Natural killer cell (primary cell): Measurements from ENCODE around the gene NUDCD3. TPM values are rescaled to one million over a fixed set of nuclear protein-coding genes. Genes with fewer than 3 reads are reported as not detected.
A peak's percentile ranks its signal among the peaks of the same experiment; 100 is the strongest.

Source experiments
- ATAC-seq, 3 donors: fragments of 150-1000 bp in 2 of 3; fragments of 200-7000 bp in 1 of 3; cut with Tn5 transposase; 1 replicate in 1 of 3; 2 replicates in 2 of 3; pipeline ENCODE4 v1.10.0; 2021; ENCODE audit warnings: mild to moderate bottlenecking in 2 of 3, moderate library complexity in 2 of 3
- DNase-seq, 2 donors: peaks; one replicate each; pipeline versions ENCODE4 v3.0.0 to v3.0.0-alpha.2; 2013 to 2021; ENCODE audit warnings: mixed read lengths in 1 of 2
- H3K27ac ChIP-seq: one replicate; pipeline ENCODE4 v1.5.1; 2013; ENCODE audit warnings: mild to moderate bottlenecking, low read length
- H3K27me3 ChIP-seq: one replicate; pipeline ENCODE4 v1.6.1; 2013; ENCODE audit warnings: low read length; ENCODE audit not compliant: control insufficient read depth, insufficient read depth
- H3K36me3 ChIP-seq: one replicate; pipeline ENCODE4 v1.6.1; 2013; ENCODE audit warnings: low read length; ENCODE audit not compliant: control insufficient read depth, insufficient read depth
- H3K4me1 ChIP-seq: one replicate; pipeline ENCODE4 v1.6.1; 2013; ENCODE audit warnings: low read length; ENCODE audit not compliant: control insufficient read depth, insufficient read depth
- H3K4me3 ChIP-seq: one replicate; pipeline ENCODE4 v1.5.1; 2013; ENCODE audit warnings: low read length
- H3K9me3 ChIP-seq: one replicate; pipeline ENCODE4 v1.6.1; 2013; ENCODE audit warnings: low read length; ENCODE audit not compliant: control insufficient read depth, insufficient read depth
- H3K27ac Mint-ChIP-seq, 2 donors: one replicate each; pipeline ENCODE4 v1.8.0; 2022; ENCODE audit warnings: mild to moderate bottlenecking in 2 of 2, mixed read lengths in 2 of 2, moderate library complexity in 1 of 2
- H3K27me3 Mint-ChIP-seq, 2 donors: one replicate each; pipeline ENCODE4 v1.8.0; 2022; ENCODE audit warnings: low read depth in 2 of 2, mixed read lengths in 2 of 2
- H3K36me3 Mint-ChIP-seq: one replicate; pipeline ENCODE4 v1.8.0; 2022; ENCODE audit warnings: mixed read lengths
- H3K4me1 Mint-ChIP-seq, 2 donors: one replicate each; pipeline ENCODE4 v1.8.0; 2022; ENCODE audit warnings: mixed read lengths in 2 of 2
- H3K4me3 Mint-ChIP-seq: one replicate; pipeline ENCODE4 v1.8.0; 2022; ENCODE audit warnings: mild to moderate bottlenecking, moderate library complexity, mixed read lengths
- H3K9me3 Mint-ChIP-seq, 2 donors: one replicate each; pipeline ENCODE4 v1.8.0; 2022; ENCODE audit warnings: mixed read lengths in 2 of 2
- CTCF ChIP-seq: fragments of 200-600 bp; IDR thresholded peaks from one replicate; pipeline ENCODE4 v1.8.0; 2022; ENCODE audit warnings: antibody characterized with exemption
- WGBS: methylation state at CpG from one replicate; pipeline ENCODE4 v1.1.7; 2013; ENCODE audit warnings: missing lambda C conversion rate; ENCODE audit not compliant: insufficient coverage; 5-methylcytosine and 5-hydroxymethylcytosine counted together
- intact Hi-C: fragments of 100-400 bp; cut with micrococcal nuclease; formaldehyde crosslinking; loops from one replicate; pipeline ENCODE4 v1.14.2; 2022
- total RNA-seq, 4 donors: library from RNA; stranded (reverse); fragments of 120-200 nt in 1 of 4; gene quantifications; one replicate each; pipeline versions ENCODE4 v1.2.3 to v1.2.4, GENCODE V29; 2013 to 2022

The NUDCD3 gene
- total RNA-seq, 3 donors from 2014 or later (not counting 1 experiment from before 2014, with no cell fraction given): 50.1 to 79.9 (median 68.7) TPM

GRCh38 chr7:44415510-44415909 lies 74.9 kb downstream of the NUDCD3 start:
- Mint-ChIP-seq H3K27ac (peak overlapping the region in 1 of 2 donors; percentile 56), H3K36me3 (no peaks in the 10 kb centered on the region), H3K9me3 (no peaks in the 10 kb centered on the region), H3K27me3 (no peaks in the 10 kb centered on the region), H3K4me3 (no peak overlapping the region), H3K4me1 (peaks cover 30 to 34% of the 10 kb centered on the region in 2 donors)
- Histone ChIP-seq H3K4me1 (no peaks in the 10 kb centered on the region), H3K27me3 (no peaks in the 10 kb centered on the region), H3K27ac (no peak overlapping the region), H3K4me3 (no peak overlapping the region), H3K36me3 (peaks cover 9% of the 10 kb centered on the region), H3K9me3 (no peaks in the 10 kb centered on the region)
- no peak for ATAC-seq
- WGBS: 84% methylated on average over 3 of the region's 3 CpGs
- DNase-seq: no peak
- no peak for TF ChIP-seq CTCF
- intact Hi-C loops: no loop called here

- no peaks in the 10 kb centered on the region for H3K9me3 Mint-ChIP-seq
- no peak for TF ChIP-seq CTCF
- no peak overlapping the region for H3K4me3 Mint-ChIP-seq
- DNase-seq (no peak), ATAC-seq (no peak)
- peaks cover 1% of the 10 kb centered on the region for H3K36me3 Mint-ChIP-seq
- Histone ChIP-seq H3K4me1 (no peaks in the 10 kb centered on the region), H3K27ac (no peak overlapping the region), H3K4me3 (no peak overlapping the region), H3K27me3 (no peaks in the 10 kb centered on the region), H3K9me3 (no peaks in the 10 kb centered on the region), H3K36me3 (peaks cover 9% of the 10 kb centered on the region)
- intact Hi-C loops: no loop called here
- peaks cover 25 to 29% of the 10 kb centered on the region in 2 donors for H3K4me1 Mint-ChIP-seq
- no peaks in the 10 kb centered on the region for H3K27me3 Mint-ChIP-seq
- 92% methylated on average over 1 of the region's 1 CpG for WGBS
- peak overlapping the region in 1 of 2 donors; percentile 56 for H3K27ac Mint-ChIP-seq
These were observed 75.4 kb downstream of the NUDCD3 start for GRCh38 chr7:44415047-44415446.

GRCh38 chr7:44411306-44411705 lies 79.2 kb downstream of the NUDCD3 start:
- H3K27ac ChIP-seq: no peak overlapping the region
- H3K36me3 Mint-ChIP-seq: peaks cover 10% of the 10 kb centered on the region
- no peaks in the 10 kb centered on the region for H3K4me1 ChIP-seq
- no peaks in the 10 kb centered on the region for H3K36me3 ChIP-seq
- no peak overlapping the region for H3K27ac Mint-ChIP-seq
- H3K4me3 ChIP-seq: no peak overlapping the region
- no peak for DNase-seq
- WGBS: no CpG with 5 or more reads among the region's 2 CpGs
- no peak for TF ChIP-seq CTCF
- ATAC-seq: no peak
- H3K27me3 Mint-ChIP-seq: no peaks in the 10 kb centered on the region
- H3K4me3 Mint-ChIP-seq: no peak overlapping the region
- H3K9me3 ChIP-seq: no peaks in the 10 kb centered on the region
- H3K27me3 ChIP-seq: no peaks in the 10 kb centered on the region
- peaks cover 19 to 43% of the 10 kb centered on the region in 2 donors for H3K4me1 Mint-ChIP-seq
- intact Hi-C loops: no loop called here
- H3K9me3 Mint-ChIP-seq: no peaks in the 10 kb centered on the region

GRCh38 chr7:44408596-44408995 lies 81.9 kb downstream of the NUDCD3 start:
- ATAC-seq: no peak
- H3K4me1 ChIP-seq: no peaks in the 10 kb centered on the region
- no peaks in the 10 kb centered on the region for H3K9me3 ChIP-seq
- TF ChIP-seq CTCF: no peak
- Mint-ChIP-seq H3K4me1 (peaks cover 19 to 34% of the 10 kb centered on the region in 2 donors), H3K27ac (no peak overlapping the region), H3K9me3 (no peaks in the 10 kb centered on the region), H3K4me3 (no peak overlapping the region), H3K27me3 (no peaks in the 10 kb centered on the region), H3K36me3 (peaks cover 10% of the 10 kb centered on the region)
- no peaks in the 10 kb centered on the region for H3K27me3 ChIP-seq
- H3K36me3 ChIP-seq: peaks cover 10% of the 10 kb centered on the region
- intact Hi-C loops: no loop called here
- no peak overlapping the region for H3K27ac ChIP-seq
- WGBS: 94% methylated on average over 3 of the region's 3 CpGs
- DNase-seq: no peak
- no peak overlapping the region for H3K4me3 ChIP-seq
